Hepatocyte (in vitro differentiated cells): ENCODE data around the gene ENDOD1. TPM values are rescaled to one million over a fixed set of nuclear protein-coding genes. Genes with fewer than 3 reads are reported as not detected.

Source experiments
- DNase-seq: peaks from one replicate; pipeline ENCODE4 v3.0.0-alpha.2; 2016; ENCODE audit warnings: low spot score
- H2AFZ ChIP-seq: fragments of 200-600 bp; sonication (generic); 2 replicates; pipeline ENCODE4 v1.6.0; 2016; ENCODE audit warnings: antibody characterized with exemption, mild to moderate bottlenecking
- H3K27ac ChIP-seq: fragments of 200-600 bp; sonication (generic); 2 replicates; pipeline ENCODE4 v1.5.1; 2016; ENCODE audit warnings: mild to moderate bottlenecking
- H3K27me3 ChIP-seq: fragments of 200-600 bp; sonication (generic); 2 replicates; pipeline ENCODE4 v1.6.1; 2016
- H3K36me3 ChIP-seq: fragments of 200-600 bp; sonication (generic); replicated peaks from 2 replicates; pipeline ENCODE4 v1.5.1; 2016; ENCODE audit warnings: low read depth; ENCODE audit not compliant: insufficient read depth
- H3K4me1 ChIP-seq: fragments of 200-600 bp; sonication (generic); 2 replicates; pipeline ENCODE4 v1.5.1; 2016; ENCODE audit warnings: mild to moderate bottlenecking, moderate library complexity; ENCODE audit not compliant: insufficient read depth
- H3K4me2 ChIP-seq: fragments of 200-600 bp; sonication (generic); 2 replicates; pipeline ENCODE4 v1.6.0; 2016
- H3K4me3 ChIP-seq: fragments of 200-600 bp; sonication (generic); 2 replicates; pipeline ENCODE4 v1.5.1; 2016; ENCODE audit warnings: mild to moderate bottlenecking
- H3K79me2 ChIP-seq: fragments of 200-600 bp; sonication (generic); 2 replicates; pipeline ENCODE4 v1.6.0; 2017; ENCODE audit warnings: mild to moderate bottlenecking
- H3K9me2 ChIP-seq: fragments of 200-600 bp; sonication (generic); replicated peaks from 2 replicates; pipeline ENCODE4 v1.6.0; 2017; ENCODE audit warnings: mild to moderate bottlenecking; ENCODE audit not compliant: insufficient read depth
- H3K9me3 ChIP-seq: fragments of 200-600 bp; sonication (generic); 2 replicates; pipeline ENCODE4 v1.5.1; 2016; ENCODE audit warnings: low read depth, mild to moderate bottlenecking
- H4K20me1 ChIP-seq: fragments of 200-600 bp; sonication (generic); 2 replicates; pipeline ENCODE4 v1.6.0; 2016; ENCODE audit warnings: mild to moderate bottlenecking; ENCODE audit not compliant: insufficient read depth, poor library complexity, severe bottlenecking
- CTCF ChIP-seq: fragments of 200-600 bp; sonication (generic); IDR thresholded peaks from 2 replicates; pipeline ENCODE4 v1.5.1; 2016; ENCODE audit warnings: antibody characterized with exemption, mild to moderate bottlenecking; ENCODE audit not compliant: poor library complexity
- EZH2 ChIP-seq: fragments of 200-600 bp; sonication (generic); IDR thresholded peaks from 2 replicates; pipeline ENCODE4 v1.6.1; 2016; ENCODE audit warnings: antibody characterized with exemption, mild to moderate bottlenecking, borderline replicate concordance
- EZH2phosphoT487 ChIP-seq: fragments of 200-600 bp; sonication (generic); IDR thresholded peaks from one replicate; pipeline ENCODE4 v1.6.1; 2018; ENCODE audit warnings: antibody characterized with exemption, mild to moderate bottlenecking, low read depth, moderate library complexity; ENCODE audit not compliant: unreplicated experiment, severe bottlenecking
- WGBS: methylation state at CpG from one replicate; pipeline ENCODE4 v1.1.6; 2016; ENCODE audit warnings: low lambda C conversion rate; ENCODE audit errors: missing lambda C conversion rate; 5-methylcytosine and 5-hydroxymethylcytosine counted together
- polyA plus RNA-seq: library from polyadenylated mRNA; unstranded; fragments of >200 nt; fragmentation: Nextera tagmentation; extraction: Ambion mirVana; gene quantifications from 2 replicates; pipeline ENCODE4 v1.2.1, GENCODE V29; 2016
- total RNA-seq: library from RNA; depleted of rRNA; stranded (reverse); fragments of >200 nt; gene quantifications from 2 replicates; pipeline ENCODE4 v1.2.3, GENCODE V29; 2014

Gene ENDOD1
- total and polyA plus RNA-seq, 2 experiments from 2014 or later = 10.4 to 26.6 TPM

DNA sequence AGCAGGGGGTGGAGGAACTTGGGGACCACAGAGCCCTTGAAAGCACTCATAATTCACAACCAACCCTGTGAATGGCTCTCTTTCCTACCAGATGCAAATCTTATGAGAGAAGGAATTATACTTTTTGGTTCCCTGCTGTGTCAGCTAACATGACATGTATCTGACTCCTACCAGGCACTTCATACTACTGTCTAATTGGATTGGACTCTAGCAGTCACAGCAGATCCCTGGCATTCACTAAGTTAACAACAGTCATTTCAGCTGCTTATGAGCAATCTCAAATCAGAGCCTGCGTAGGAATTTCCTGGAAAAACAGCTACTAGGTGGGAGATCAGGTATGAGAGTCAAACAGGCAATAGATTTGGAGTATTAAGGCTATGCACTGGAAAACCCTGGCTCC is 11.1 kb upstream of the ENDOD1 start:
- no peaks in the 10 kb centered on the region for H3K9me2 ChIP-seq
- no peak overlapping the region for H2AFZ ChIP-seq
- no peaks in the 10 kb centered on the region for H3K79me2 ChIP-seq
- H3K4me2 ChIP-seq = no peak overlapping the region
- H3K9me3 ChIP-seq = no peaks in the 10 kb centered on the region
- TF ChIP-seq CTCF = no peak
- TF ChIP-seq EZH2phosphoT487 = no peak
- no peak for TF ChIP-seq EZH2
- H3K4me1 ChIP-seq = no peaks in the 10 kb centered on the region
- DNase-seq = no peak
- no peak overlapping the region for H3K4me3 ChIP-seq
- 90% methylated on average over 1 of the region's 1 CpG for WGBS
- no peaks in the 10 kb centered on the region for H3K27me3 ChIP-seq
- no peak overlapping the region for H3K27ac ChIP-seq
- no peaks in the 10 kb centered on the region for H3K36me3 ChIP-seq
- H4K20me1 ChIP-seq = no peaks in the 10 kb centered on the region

DNA sequence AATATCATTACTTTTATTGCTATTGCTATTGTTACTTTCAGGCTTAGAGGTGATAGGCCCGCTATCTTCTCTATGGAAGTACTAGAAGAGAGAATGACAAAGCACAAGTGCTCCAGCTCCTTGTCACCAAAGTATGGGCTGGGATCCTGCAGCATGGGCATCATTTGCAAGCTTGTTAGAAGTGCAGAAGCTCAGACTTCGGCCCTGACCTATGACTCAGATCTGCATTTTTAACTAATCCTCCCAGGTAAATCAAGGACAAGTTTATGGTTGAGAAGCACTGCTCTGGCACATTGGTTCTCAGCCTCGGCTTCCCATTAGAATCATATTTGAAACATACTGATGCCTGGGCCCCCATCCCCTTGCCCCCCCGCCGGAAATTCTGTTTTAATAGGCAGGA is 8.6 kb upstream of the ENDOD1 start:
- TF ChIP-seq EZH2phosphoT487 (no peak), EZH2 (no peak), CTCF (no peak)
- Histone ChIP-seq H3K27ac (no peak overlapping the region), H4K20me1 (no peaks in the 10 kb centered on the region), H3K36me3 (no peaks in the 10 kb centered on the region), H3K9me2 (no peaks in the 10 kb centered on the region), H3K4me3 (no peak overlapping the region), H3K4me1 (no peaks in the 10 kb centered on the region), H3K4me2 (no peak overlapping the region), H3K9me3 (no peaks in the 10 kb centered on the region), H3K27me3 (no peaks in the 10 kb centered on the region), H2AFZ (no peak overlapping the region), H3K79me2 (no peaks in the 10 kb centered on the region)
- no peak for DNase-seq
- WGBS = 58% methylated on average over 5 of the region's 5 CpGs

DNA sequence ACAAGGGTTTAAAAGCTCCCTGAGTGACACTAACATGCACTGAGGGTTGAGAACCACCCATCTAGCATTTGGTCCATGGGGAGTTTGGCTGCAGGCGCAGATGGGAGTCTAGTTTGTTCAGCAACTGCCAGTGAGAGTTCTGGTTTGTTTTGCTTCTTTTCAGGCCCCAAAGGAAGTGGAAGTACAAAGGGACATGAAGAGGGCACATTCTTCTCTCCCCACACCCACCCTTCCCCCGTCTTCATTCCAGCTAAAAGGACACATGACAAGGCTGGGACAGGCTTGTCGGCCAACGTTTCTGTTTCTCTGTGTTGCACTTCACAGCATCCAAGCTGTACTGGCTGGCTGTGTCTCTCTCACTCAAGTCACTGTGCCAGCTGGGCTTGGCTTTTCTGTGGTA is 8.2 kb upstream of the ENDOD1 start:
- TF ChIP-seq EZH2 (no peak), CTCF (no peak), EZH2phosphoT487 (no peak)
- no peaks in the 10 kb centered on the region for H3K79me2 ChIP-seq
- H4K20me1 ChIP-seq = no peaks in the 10 kb centered on the region
- no peak overlapping the region for H3K27ac ChIP-seq
- WGBS = 42% methylated on average over 4 of the region's 4 CpGs
- H3K4me3 ChIP-seq = no peak overlapping the region
- no peaks in the 10 kb centered on the region for H3K9me2 ChIP-seq
- no peak overlapping the region for H3K4me2 ChIP-seq
- no peaks in the 10 kb centered on the region for H3K27me3 ChIP-seq
- no peaks in the 10 kb centered on the region for H3K9me3 ChIP-seq
- H2AFZ ChIP-seq = no peak overlapping the region
- H3K4me1 ChIP-seq = no peaks in the 10 kb centered on the region
- no peaks in the 10 kb centered on the region for H3K36me3 ChIP-seq
- DNase-seq = no peak

DNA sequence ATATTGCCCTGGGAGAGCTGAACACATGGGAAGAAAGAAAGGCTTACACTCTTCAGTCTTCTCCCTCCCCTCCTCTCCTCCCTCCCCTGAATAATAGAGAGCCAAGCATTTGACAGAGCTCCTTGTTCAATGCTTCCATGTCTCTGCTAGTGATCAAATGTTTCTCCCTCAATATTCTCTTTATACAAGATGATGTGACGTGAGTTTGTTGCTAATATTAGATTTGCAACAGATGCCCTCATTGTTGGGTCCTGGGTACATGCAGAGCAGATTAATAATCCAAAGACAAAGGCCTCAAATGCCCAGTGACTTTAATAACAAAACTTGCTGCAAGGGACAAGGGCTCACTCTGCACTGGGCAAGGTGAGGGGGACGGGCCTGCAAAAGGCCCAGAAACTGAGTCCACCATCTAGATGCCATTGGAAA is 7.1 kb upstream of the ENDOD1 start:
- Histone ChIP-seq H3K27me3 (no peaks in the 10 kb centered on the region), H3K36me3 (no peaks in the 10 kb centered on the region), H3K4me3 (no peak overlapping the region), H4K20me1 (no peaks in the 10 kb centered on the region), H3K9me3 (no peaks in the 10 kb centered on the region), H3K4me2 (no peak overlapping the region), H3K27ac (no peak overlapping the region), H3K79me2 (no peaks in the 10 kb centered on the region), H3K9me2 (no peaks in the 10 kb centered on the region), H2AFZ (no peak overlapping the region), H3K4me1 (no peaks in the 10 kb centered on the region)
- no peak for DNase-seq
- 96% methylated on average over 2 of the region's 2 CpGs for WGBS
- no peak for TF ChIP-seq EZH2phosphoT487
- TF ChIP-seq CTCF = no peak
- TF ChIP-seq EZH2 = no peak
